Mesendoderm (in vitro differentiated cells): ENCODE measurements around the gene GLI2.

Experiments
- DNase-seq: peaks from one replicate; pipeline ENCODE4 v3.0.0; 2013
- H2AK5ac ChIP-seq: 2 replicates; pipeline ENCODE4 v1.6.1; 2013; ENCODE audit warnings: low read length, inconsistent platforms
- H2BK120ac ChIP-seq: 2 replicates; pipeline ENCODE4 v1.6.1; 2013; ENCODE audit warnings: low read depth, mild to moderate bottlenecking, low read length, moderate library complexity, mixed read lengths
- H2BK15ac ChIP-seq: replicated peaks from 2 replicates; pipeline ENCODE4 v1.6.1; 2013; ENCODE audit warnings: low read depth, mild to moderate bottlenecking, moderate library complexity
- H2BK5ac ChIP-seq: 2 replicates; pipeline ENCODE4 v1.6.1; 2013; ENCODE audit warnings: low read length, inconsistent platforms
- H3K18ac ChIP-seq: 2 replicates; pipeline ENCODE4 v1.6.1; 2013; ENCODE audit warnings: mild to moderate bottlenecking, low read length, mixed read lengths
- H3K23ac ChIP-seq: one replicate; pipeline ENCODE4 v1.6.1; 2013; ENCODE audit warnings: low read length
- H3K27ac ChIP-seq: 2 replicates; pipeline ENCODE4 v1.5.1; 2013; ENCODE audit warnings: low read depth, mild to moderate bottlenecking, inconsistent platforms, low read length, moderate library complexity
- H3K27me3 ChIP-seq: 2 replicates; pipeline ENCODE4 v1.6.1; 2013; ENCODE audit warnings: low read length, control low read depth, mild to moderate bottlenecking, inconsistent platforms; ENCODE audit not compliant: insufficient read depth, poor library complexity
- H3K36me3 ChIP-seq: 2 replicates; pipeline ENCODE4 v1.6.1; 2013; ENCODE audit warnings: low read length, inconsistent platforms; ENCODE audit not compliant: control insufficient read depth, insufficient read depth
- H3K4ac ChIP-seq: one replicate; pipeline ENCODE4 v1.6.1; 2013; ENCODE audit warnings: low read depth, mild to moderate bottlenecking, low read length, moderate library complexity
- H3K4me1 ChIP-seq: 2 replicates; pipeline ENCODE4 v1.6.1; 2013; ENCODE audit warnings: low read depth, low read length, inconsistent platforms; ENCODE audit not compliant: control insufficient read depth
- H3K4me2 ChIP-seq: 2 replicates; pipeline ENCODE4 v1.6.1; 2013; ENCODE audit warnings: low read length
- H3K4me3 ChIP-seq: 2 replicates; pipeline ENCODE4 v1.5.1; 2013; ENCODE audit warnings: mild to moderate bottlenecking, low read length
- H3K56ac ChIP-seq: one replicate; pipeline ENCODE4 v1.6.1; 2013; ENCODE audit warnings: low read length
- H3K79me1 ChIP-seq: 2 replicates; pipeline ENCODE4 v1.6.1; 2013; ENCODE audit warnings: low read length, inconsistent platforms
- H3K79me2 ChIP-seq: 2 replicates; pipeline ENCODE4 v1.6.1; 2013; ENCODE audit warnings: mild to moderate bottlenecking, low read length; ENCODE audit not compliant: control insufficient read depth, insufficient read depth
- H3K9ac ChIP-seq: 2 replicates; pipeline ENCODE4 v1.6.1; 2013; ENCODE audit warnings: low read length, inconsistent platforms
- H4K5ac ChIP-seq: one replicate; pipeline ENCODE4 v1.6.1; 2013; ENCODE audit warnings: low read length
- H4K8ac ChIP-seq: one replicate; pipeline ENCODE4 v1.6.1; 2013; ENCODE audit warnings: low read depth, mild to moderate bottlenecking, control low read depth, low read length, moderate library complexity
- WGBS: extraction: QIAGEN DNeasy Blood & Tissue Kit; methylation state at CpG from one replicate; pipeline ENCODE4 v1.1.7; 2013; ENCODE audit warnings: low lambda C conversion rate, missing lambda C conversion rate; ENCODE audit not compliant: insufficient coverage; ENCODE audit errors: extremely low coverage; 5-methylcytosine and 5-hydroxymethylcytosine counted together

GLI2 gene

DNA sequence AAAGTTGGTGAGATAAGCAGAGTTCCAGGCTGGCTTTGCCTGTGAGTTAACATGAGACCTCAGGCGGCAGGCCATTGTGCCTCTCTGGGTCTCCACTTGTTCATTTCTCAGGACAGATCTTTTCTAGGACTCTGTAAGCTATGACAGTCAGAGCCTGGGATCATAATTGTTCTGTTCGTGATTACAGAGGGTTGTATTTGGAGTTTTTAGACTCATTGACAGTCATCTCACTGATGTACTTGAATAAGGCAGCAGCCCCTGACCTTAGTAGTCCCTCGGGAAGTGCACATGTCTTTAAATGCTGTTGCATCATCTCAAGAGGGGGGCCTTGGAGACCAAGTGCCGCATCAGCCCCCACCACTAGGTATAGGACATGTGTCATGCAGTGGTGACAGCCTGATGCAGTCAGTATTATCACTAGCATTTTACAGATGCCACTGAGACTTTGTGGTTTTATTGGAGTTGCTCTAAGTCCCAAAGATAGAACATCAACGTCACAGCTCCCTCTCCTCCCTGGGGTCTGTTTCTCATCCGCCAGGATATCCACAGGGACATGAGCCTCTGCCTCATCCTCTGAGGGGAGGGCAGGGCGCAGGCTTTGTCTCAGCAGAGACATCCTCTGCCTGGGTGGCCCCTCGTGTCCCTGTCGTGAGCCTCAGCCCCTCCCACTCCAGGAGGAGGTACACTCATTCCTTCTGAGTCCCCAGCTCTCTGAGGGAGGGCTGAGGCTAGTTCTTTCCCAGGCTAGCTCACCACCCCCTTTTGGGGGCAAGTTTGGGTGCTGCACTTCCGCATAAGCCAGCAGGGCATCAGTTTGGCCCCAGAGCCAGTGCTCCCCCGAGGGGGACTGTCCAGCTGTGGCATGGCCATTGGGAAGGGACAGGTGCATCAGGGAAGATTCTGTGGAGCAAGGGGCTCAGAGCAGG lies 14.1 kb downstream of the GLI2 start:
- H3K18ac ChIP-seq, result no peak overlapping the region
- no peak overlapping the region for H3K56ac ChIP-seq
- no peak overlapping the region for H3K4ac ChIP-seq
- H3K23ac ChIP-seq, result no peak overlapping the region
- peaks cover 46% of the 10 kb centered on the region for H3K79me2 ChIP-seq
- H3K4me1 ChIP-seq, result no peaks in the 10 kb centered on the region
- H2AK5ac ChIP-seq, result no peak overlapping the region
- H3K27ac ChIP-seq, result no peak overlapping the region
- H2BK5ac ChIP-seq, result no peak overlapping the region
- no peak overlapping the region for H3K9ac ChIP-seq
- H4K8ac ChIP-seq, result no peak overlapping the region
- H3K4me2 ChIP-seq, result no peak overlapping the region
- H3K79me1 ChIP-seq, result peaks cover 34% of the 10 kb centered on the region
- no peak overlapping the region for H3K4me3 ChIP-seq
- no peaks in the 10 kb centered on the region for H3K36me3 ChIP-seq
- no peak overlapping the region for H4K5ac ChIP-seq
- DNase-seq, result peak; percentile 31
- no peaks in the 10 kb centered on the region for H3K27me3 ChIP-seq
- H2BK15ac ChIP-seq, result no peak overlapping the region
- no CpG with 5 or more reads among the region's 11 CpGs for WGBS
- no peak overlapping the region for H2BK120ac ChIP-seq

DNA sequence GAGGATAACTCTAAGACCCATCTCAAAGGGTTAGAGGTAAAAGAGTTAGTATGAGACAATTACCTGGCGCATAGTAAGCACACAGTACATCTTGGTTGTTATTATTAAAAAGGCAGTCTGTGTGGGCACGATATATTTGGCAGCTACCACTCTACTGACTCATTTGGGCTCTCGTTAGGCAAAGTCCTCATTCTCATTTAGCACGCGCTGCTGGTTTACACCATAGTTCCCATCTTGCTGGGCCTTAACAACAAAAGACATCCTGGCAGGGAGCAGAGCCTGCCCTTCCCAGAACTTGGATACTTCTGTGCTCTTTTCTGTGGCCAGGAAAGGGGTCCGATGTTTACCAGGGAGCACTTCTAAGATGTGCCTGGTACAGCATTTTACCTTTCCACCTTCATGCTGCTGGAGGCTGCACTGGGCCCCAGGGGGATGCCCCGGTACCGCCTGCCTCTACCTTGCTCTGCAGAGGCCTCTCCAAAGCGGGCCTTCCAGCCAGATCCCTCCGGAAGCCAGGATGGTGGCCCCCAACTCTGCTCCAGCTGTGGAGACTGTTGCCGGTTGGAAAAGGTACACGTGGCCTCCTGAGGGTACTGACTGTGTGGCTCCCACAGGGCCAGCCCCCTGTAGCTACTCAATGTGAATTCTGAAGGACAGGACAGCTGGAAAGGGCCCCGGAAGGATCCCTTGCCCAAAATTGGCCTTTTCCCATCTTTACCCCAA lies 15.0 kb downstream of the GLI2 start:
- Histone ChIP-seq H2BK5ac (no peak overlapping the region), H3K23ac (no peak overlapping the region), H3K36me3 (no peaks in the 10 kb centered on the region), H3K4me3 (no peak overlapping the region), H2BK120ac (no peak overlapping the region), H3K4me1 (no peaks in the 10 kb centered on the region), H3K79me2 (peaks cover 37% of the 10 kb centered on the region), H3K9ac (no peak overlapping the region), H4K8ac (no peak overlapping the region), H2BK15ac (no peak overlapping the region), H4K5ac (no peak overlapping the region), H2AK5ac (no peak overlapping the region), H3K4ac (no peak overlapping the region), H3K79me1 (peaks cover 26% of the 10 kb centered on the region), H3K56ac (no peak overlapping the region), H3K27me3 (no peaks in the 10 kb centered on the region), H3K18ac (peak overlapping the region; percentile 21), H3K4me2 (no peak overlapping the region), H3K27ac (no peak overlapping the region)
- WGBS, result no CpG with 5 or more reads among the region's 13 CpGs
- no peak for DNase-seq

- Histone ChIP-seq H4K8ac (no peak overlapping the region), H3K4me3 (no peak overlapping the region), H3K23ac (no peak overlapping the region), H2BK120ac (no peak overlapping the region), H3K4ac (no peak overlapping the region), H3K18ac (no peak overlapping the region), H3K27me3 (no peaks in the 10 kb centered on the region), H3K4me2 (no peak overlapping the region), H3K79me1 (peaks cover 23% of the 10 kb centered on the region), H3K27ac (no peak overlapping the region), H3K79me2 (peaks cover 30% of the 10 kb centered on the region), H3K56ac (no peak overlapping the region), H2AK5ac (no peak overlapping the region), H4K5ac (no peak overlapping the region), H3K9ac (no peak overlapping the region), H2BK5ac (no peak overlapping the region), H3K36me3 (no peaks in the 10 kb centered on the region), H2BK15ac (no peak overlapping the region), H3K4me1 (no peaks in the 10 kb centered on the region)
- WGBS, result no CpG with 5 or more reads among the region's 1 CpG
- DNase-seq, result no peak
Measured at GRCh38 chr2:120751553-120751952, 15.9 kb downstream of the GLI2 start.

- H3K27ac ChIP-seq, result no peak overlapping the region
- H4K8ac ChIP-seq, result no peak overlapping the region
- no peak overlapping the region for H2BK5ac ChIP-seq
- H4K5ac ChIP-seq, result no peak overlapping the region
- no peak overlapping the region for H3K4me3 ChIP-seq
- H2BK15ac ChIP-seq, result no peak overlapping the region
- no peak overlapping the region for H3K18ac ChIP-seq
- peaks cover 13% of the 10 kb centered on the region for H3K4me1 ChIP-seq
- H2BK120ac ChIP-seq, result no peak overlapping the region
- peaks cover 30% of the 10 kb centered on the region for H3K79me2 ChIP-seq
- H2AK5ac ChIP-seq, result no peak overlapping the region
- WGBS, result no CpG with 5 or more reads among the region's 14 CpGs
- H3K4me2 ChIP-seq, result no peak overlapping the region
- H3K27me3 ChIP-seq, result no peaks in the 10 kb centered on the region
- no peak for DNase-seq
- no peak overlapping the region for H3K9ac ChIP-seq
- no peak overlapping the region for H3K56ac ChIP-seq
- H3K79me1 ChIP-seq, result peaks cover 26% of the 10 kb centered on the region
- H3K23ac ChIP-seq, result no peak overlapping the region
- no peak overlapping the region for H3K4ac ChIP-seq
- H3K36me3 ChIP-seq, result no peaks in the 10 kb centered on the region
Measured at GRCh38 chr2:120754067-120754960, 18.6 kb downstream of the GLI2 start.

- Histone ChIP-seq H2BK120ac (no peak overlapping the region), H4K5ac (no peak overlapping the region), H3K79me1 (peaks cover 39% of the 10 kb centered on the region), H3K4me3 (no peak overlapping the region), H2BK5ac (peak overlapping the region; percentile 17), H2BK15ac (no peak overlapping the region), H3K4me2 (no peak overlapping the region), H3K36me3 (no peaks in the 10 kb centered on the region), H3K23ac (peak overlapping the region; percentile 85), H2AK5ac (peak overlapping the region; percentile 34), H3K27ac (no peak overlapping the region), H4K8ac (no peak overlapping the region), H3K56ac (peak overlapping the region; percentile 71), H3K79me2 (peaks cover 55% of the 10 kb centered on the region), H3K18ac (peak overlapping the region; percentile 1), H3K9ac (peak overlapping the region; percentile 50), H3K4me1 (peaks cover 17% of the 10 kb centered on the region), H3K4ac (no peak overlapping the region), H3K27me3 (no peaks in the 10 kb centered on the region)
- WGBS, result no CpG with 5 or more reads among the region's 16 CpGs
- DNase-seq, result peak; percentile 59
Measured at GRCh38 chr2:120758181-120759144, 22.8 kb downstream of the GLI2 start.
